Esophagus (tissue), 2 donors: ENCODE data around the gene WDR70. TPM values are rescaled to one million over a fixed set of nuclear protein-coding genes. Genes with fewer than 3 reads are reported as not detected.
"Not testable (repeated sequence)": the region's sequence is repeated elsewhere in the genome, so short reads cannot be mapped to it uniquely, and the experiment has no call there.

Experiments
- H3K27ac ChIP-seq, 2 donors: one replicate each; pipeline ENCODE4 v1.5.1; 2013; ENCODE audit warnings: low read depth in 2 of 2, mild to moderate bottlenecking in 2 of 2, inconsistent platforms in 1 of 2, low read length in 1 of 2, moderate library complexity in 1 of 2
- H3K27me3 ChIP-seq, 2 donors: one replicate each; pipeline ENCODE4 v1.6.1; 2013; ENCODE audit warnings: low read length in 2 of 2, control low read depth in 1 of 2, mild to moderate bottlenecking in 1 of 2; ENCODE audit not compliant: insufficient read depth in 2 of 2, control insufficient read depth in 1 of 2
- H3K36me3 ChIP-seq, 2 donors: one replicate each; pipeline ENCODE4 v1.6.1; 2013; ENCODE audit warnings: low read length in 1 of 2; ENCODE audit not compliant: control insufficient read depth in 2 of 2, insufficient read depth in 2 of 2
- H3K4me1 ChIP-seq, 2 donors: one replicate each; pipeline ENCODE4 v1.6.1; 2013; ENCODE audit warnings: low read length in 1 of 2; ENCODE audit not compliant: control insufficient read depth in 2 of 2, insufficient read depth in 2 of 2
- H3K4me3 ChIP-seq, 2 donors: one replicate each; pipeline ENCODE4 v1.5.1; 2013; ENCODE audit warnings: low read length in 2 of 2, mild to moderate bottlenecking in 2 of 2, low read depth in 1 of 2, moderate library complexity in 1 of 2
- H3K9me3 ChIP-seq, 2 donors: one replicate each; pipeline ENCODE4 v1.6.1; 2013; ENCODE audit warnings: mild to moderate bottlenecking in 2 of 2, low read depth in 1 of 2, low read length in 1 of 2, moderate library complexity in 1 of 2; ENCODE audit not compliant: control insufficient read depth in 2 of 2, insufficient read depth in 1 of 2
- WGBS, 2 donors: extraction: QIAGEN DNeasy Blood & Tissue Kit; methylation state at CpG; one replicate each; pipeline ENCODE4 v1.1.7; 2013; 5-methylcytosine and 5-hydroxymethylcytosine counted together
- polyA plus RNA-seq, 2 donors: library from polyadenylated mRNA; stranded (reverse); fragments of 200-250 nt; gene quantifications; one replicate each; pipeline ENCODE4 v1.2.3, GENCODE V29; 2013
- donor health status: healthy with polysubstance abuse.
- donor health status: Bipolar disorder and iron deficiency.

The WDR70 gene
- polyA plus RNA-seq, 2 donors, result 13.9 to 14.3 TPM

- Histone ChIP-seq H3K36me3 (no peaks in the 10 kb centered on the region), H3K27me3 (no peaks in the 10 kb centered on the region), H3K27ac (no peak overlapping the region), H3K4me1 (no peaks in the 10 kb centered on the region), H3K4me3 (no peak overlapping the region), H3K9me3 (no peaks in the 10 kb centered on the region)
- WGBS, 2 donors, result 79 to 96% methylated on average over 1 of the region's 1 CpG
Observed at GRCh38 chr5:37501152-37501551, 122.0 kb downstream of the WDR70 start.

GRCh38 chr5:37506241-37506640, 127.1 kb downstream of the WDR70 start:
- Histone ChIP-seq H3K9me3 (peaks cover 2% of the 10 kb centered on the region in 2 donors), H3K27ac (no peak overlapping the region), H3K36me3 (no peaks in the 10 kb centered on the region), H3K4me3 (no peak overlapping the region), H3K4me1 (no peaks in the 10 kb centered on the region), H3K27me3 (no peaks in the 10 kb centered on the region)
- WGBS, 2 donors, result 95% methylated on average over 3 of the region's 3 CpGs

- H3K4me3 ChIP-seq, result no peak overlapping the region
- no peaks in the 10 kb centered on the region for H3K36me3 ChIP-seq
- WGBS, 2 donors, result 95% methylated on average over 5 of the region's 5 CpGs
- H3K4me1 ChIP-seq, result no peaks in the 10 kb centered on the region
- H3K27ac ChIP-seq, result no peak overlapping the region
- H3K9me3 ChIP-seq, result peaks cover 2% of the 10 kb centered on the region in 2 donors
- H3K27me3 ChIP-seq, result no peaks in the 10 kb centered on the region
Observed at GRCh38 chr5:37506722-37507121, 127.6 kb downstream of the WDR70 start.

GRCh38 chr5:37511646-37512045, 132.5 kb downstream of the WDR70 start:
- no peaks in the 10 kb centered on the region for H3K27me3 ChIP-seq
- peaks cover 2% of the 10 kb centered on the region in 2 donors for H3K9me3 ChIP-seq
- no peak overlapping the region for H3K27ac ChIP-seq
- peaks cover 0 to 3% of the 10 kb centered on the region in 2 donors for H3K36me3 ChIP-seq
- WGBS, 2 donors, result 98 to 100% methylated on average over 1 of the region's 1 CpG
- no peak overlapping the region for H3K4me3 ChIP-seq
- no peaks in the 10 kb centered on the region for H3K4me1 ChIP-seq

- no peak overlapping the region for H3K27ac ChIP-seq
- 85 to 86% methylated on average over 1 of the region's 1 CpG for WGBS, 2 donors
- H3K36me3 ChIP-seq, result peaks cover 0 to 3% of the 10 kb centered on the region in 2 donors
- no peaks in the 10 kb centered on the region for H3K27me3 ChIP-seq
- H3K9me3 ChIP-seq, result peaks cover 0 to 6% of the 10 kb centered on the region in 2 donors
- no peak overlapping the region for H3K4me3 ChIP-seq
- no peaks in the 10 kb centered on the region for H3K4me1 ChIP-seq
Observed at GRCh38 chr5:37514946-37515345, 135.8 kb downstream of the WDR70 start.

- Histone ChIP-seq H3K27ac (no peak overlapping the region), H3K4me1 (no peaks in the 10 kb centered on the region), H3K9me3 (peaks cover 0 to 6% of the 10 kb centered on the region in 2 donors), H3K4me3 (no peak overlapping the region), H3K36me3 (peaks cover 0 to 3% of the 10 kb centered on the region in 2 donors), H3K27me3 (no peaks in the 10 kb centered on the region)
- WGBS, 2 donors, result 100% methylated on average over 3 of the region's 3 CpGs
Observed at GRCh38 chr5:37517686-37518085, 138.6 kb downstream of the WDR70 start.

- H3K36me3 ChIP-seq, H3K4me1 ChIP-seq, H3K27me3 ChIP-seq, H3K27ac ChIP-seq, H3K4me3 ChIP-seq, H3K9me3 ChIP-seq: not testable (repeated sequence)
- WGBS, 2 donors, result 95 to 98% methylated on average over 4 of the region's 5 CpGs
Observed at GRCh38 chr5:37518356-37518755, 139.2 kb downstream of the WDR70 start.

- Histone ChIP-seq H3K4me1 (no peaks in the 10 kb centered on the region), H3K27me3 (no peaks in the 10 kb centered on the region), H3K27ac (no peak overlapping the region), H3K4me3 (no peak overlapping the region), H3K9me3 (peaks cover 0 to 6% of the 10 kb centered on the region in 2 donors), H3K36me3 (no peaks in the 10 kb centered on the region)
- WGBS, 2 donors, result 97 to 98% methylated on average over 43 of the region's 43 CpGs
Observed at GRCh38 chr5:37519304-37519703, 140.2 kb downstream of the WDR70 start.

- Histone ChIP-seq H3K27ac (no peak overlapping the region), H3K36me3 (no peaks in the 10 kb centered on the region), H3K4me1 (no peaks in the 10 kb centered on the region), H3K27me3 (no peaks in the 10 kb centered on the region), H3K9me3 (peaks cover 0 to 6% of the 10 kb centered on the region in 2 donors), H3K4me3 (no peak overlapping the region)
- 65 to 83% methylated on average over 1 of the region's 1 CpG for WGBS, 2 donors
Observed at GRCh38 chr5:37519807-37520206, 140.7 kb downstream of the WDR70 start.

GRCh38 chr5:37520811-37521210, 141.7 kb downstream of the WDR70 start:
- Histone ChIP-seq H3K27me3 (no peaks in the 10 kb centered on the region), H3K36me3 (no peaks in the 10 kb centered on the region), H3K9me3 (peaks cover 0 to 6% of the 10 kb centered on the region in 2 donors), H3K4me3 (no peak overlapping the region), H3K27ac (no peak overlapping the region), H3K4me1 (no peaks in the 10 kb centered on the region)
- 94 to 99% methylated on average over 1 of the region's 1 CpG for WGBS, 2 donors
